Frontal cortex (tissue), 4 donors: Measurements from ENCODE around the gene FAM222A. TPM values are rescaled to one million over a fixed set of nuclear protein-coding genes. Genes with fewer than 3 reads are reported as not detected.

Experiments used
- DNase-seq, 2 donors: peaks; one replicate each; pipeline ENCODE4 v3.0.0; 2012; ENCODE audit warnings: low spot score in 2 of 2
- FAIRE-seq: peaks from 2 replicates; lab custom pipeline; 2012; peaks lifted over from hg19 to GRCh38; lab: Jason Lieb, UNC
- total RNA-seq: library from RNA; depleted of rRNA; stranded (reverse); fragments of >200 nt; gene quantifications from one replicate; pipeline ENCODE4 v1.2.3, GENCODE V29; 2014
- donor health status: control.
- donor health status: control.
- donor health status: control.

Gene FAM222A
- total RNA-seq, 1 donor from 2014 or later, result 2.9 TPM

DNA sequence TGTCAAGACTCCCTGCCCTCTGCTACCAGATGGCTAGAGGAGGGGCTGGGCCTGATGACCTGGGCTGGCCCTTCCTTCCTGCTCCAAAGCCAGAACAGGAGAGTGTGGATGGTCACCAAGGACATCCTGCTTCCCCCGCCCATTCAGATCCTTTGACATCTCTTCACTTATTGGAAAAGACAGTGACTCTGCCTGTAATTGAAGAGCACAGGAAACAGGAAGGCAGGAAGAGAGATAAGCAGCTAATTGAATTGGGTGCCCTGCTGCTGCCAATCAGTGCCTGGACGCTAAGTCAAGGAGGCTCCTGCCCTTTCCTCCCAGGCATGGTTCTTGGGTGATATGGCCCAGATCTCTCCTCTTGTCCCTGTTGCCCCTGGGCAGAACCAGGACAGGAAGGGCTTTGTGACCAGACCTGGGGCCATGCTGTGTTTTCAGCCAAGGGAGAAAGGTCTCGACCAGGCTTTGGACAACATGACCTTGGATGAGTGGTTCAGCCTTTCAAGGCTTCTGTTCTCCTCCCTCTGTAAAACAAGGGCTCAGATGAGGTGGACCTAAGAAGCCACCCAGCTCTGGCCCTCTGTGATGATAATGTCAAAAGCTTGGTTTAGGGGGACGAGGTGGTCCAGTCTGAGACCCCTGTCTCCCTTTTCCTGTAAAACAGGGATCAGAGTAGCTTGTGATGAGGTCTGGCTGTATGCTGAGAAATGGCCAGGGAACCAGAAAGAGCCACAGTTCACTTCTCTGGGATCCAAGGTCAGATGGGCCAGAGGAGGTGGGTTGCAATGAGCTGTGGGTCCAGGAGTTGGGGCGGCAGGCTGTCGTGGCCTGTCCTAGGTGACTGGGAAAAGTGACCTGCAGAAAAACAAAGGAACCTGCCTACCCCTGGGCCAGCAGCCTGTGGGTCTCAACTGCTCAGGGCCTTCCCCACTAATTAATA is 38.8 kb downstream of the FAM222A start:
- FAIRE-seq (no peak), DNase-seq (no peak)

DNA sequence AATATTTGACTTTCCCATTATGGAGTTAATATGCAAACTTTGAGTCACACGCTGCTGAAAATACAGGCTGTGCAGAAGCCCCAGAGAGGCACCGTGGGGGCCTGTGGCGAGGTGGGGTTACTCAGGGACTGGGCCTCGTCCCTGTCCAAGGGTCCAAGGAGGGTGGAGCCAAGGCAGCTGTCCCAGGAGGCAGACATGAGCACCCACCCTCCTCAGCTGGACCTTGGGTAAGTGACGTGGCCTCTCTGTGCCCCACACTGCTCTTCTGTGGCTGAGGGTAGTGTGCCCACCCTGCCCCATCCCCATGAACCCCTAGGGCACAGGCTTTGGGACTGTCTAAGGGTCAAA is 39.4 kb downstream of the FAM222A start:
- DNase-seq (no peak), FAIRE-seq (no peak)

DNA sequence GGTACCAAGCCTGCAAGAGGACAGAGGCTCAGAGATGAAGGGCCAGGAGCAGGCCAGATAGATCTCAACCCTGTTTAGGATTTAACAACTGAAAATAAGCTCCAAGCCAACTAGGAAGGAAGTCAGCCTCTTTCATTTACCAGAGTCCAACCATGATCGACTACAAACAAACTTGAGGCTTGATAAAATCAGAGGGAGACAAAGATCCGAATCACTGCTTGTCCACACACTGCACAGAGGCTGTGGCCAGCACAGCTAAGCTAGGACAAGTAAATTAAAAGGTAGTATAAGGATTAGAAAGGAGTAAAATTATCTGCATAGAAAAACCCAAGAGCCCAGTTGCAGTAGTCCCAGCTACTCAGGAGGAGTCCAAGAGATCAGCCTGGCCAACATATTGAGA is 40.3 kb downstream of the FAM222A start:
- no peak for DNase-seq
- no peak for FAIRE-seq

DNA sequence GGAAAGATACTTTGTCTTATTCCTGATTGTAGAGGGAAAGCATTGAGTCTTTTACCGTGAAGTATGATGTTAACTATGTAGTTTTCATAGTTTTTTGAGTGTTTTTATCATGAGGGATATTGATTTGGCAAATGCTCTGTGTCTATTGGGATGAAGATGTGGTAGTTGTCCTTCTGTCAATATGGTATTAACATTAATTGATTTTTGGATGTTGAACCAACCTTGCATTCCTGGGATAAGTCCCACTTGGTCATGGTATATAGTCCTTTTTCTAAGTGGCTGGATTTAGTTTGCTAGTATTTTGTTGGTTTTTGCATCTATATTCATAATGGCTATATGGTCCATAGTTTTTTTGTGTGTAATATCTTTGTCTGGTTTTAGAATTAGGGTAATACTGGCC is 42.8 kb downstream of the FAM222A start:
- no peak for FAIRE-seq
- no peak for DNase-seq

DNA sequence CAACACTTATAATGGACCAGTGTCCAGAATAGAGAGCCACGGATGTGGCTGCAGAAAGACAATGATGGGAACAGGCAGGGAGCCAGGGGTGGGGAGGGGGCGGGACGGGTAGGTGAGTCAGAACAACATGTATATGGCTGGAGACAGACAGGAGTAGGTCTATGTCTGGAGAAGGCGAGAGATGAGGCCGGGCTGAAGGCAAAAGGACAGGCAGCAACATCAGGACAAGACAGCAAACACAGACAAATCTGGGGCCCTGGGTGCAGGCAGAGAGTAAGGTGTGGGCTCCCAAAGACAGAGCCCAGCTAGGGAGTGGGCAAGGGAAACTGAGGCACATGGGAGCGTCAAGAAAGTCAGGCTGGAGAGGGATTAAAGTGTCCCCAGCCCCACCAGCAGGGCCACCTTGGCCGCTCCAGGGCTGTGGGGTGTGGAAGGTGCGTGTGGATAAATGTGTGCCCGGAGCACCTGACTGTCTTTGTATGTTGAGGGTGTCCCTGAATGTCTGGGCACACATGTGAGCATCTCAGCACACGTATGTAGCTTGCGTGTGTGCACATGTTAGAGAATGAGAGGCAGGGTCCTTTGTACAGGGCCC is 44.1 kb downstream of the FAM222A start:
- FAIRE-seq (no peak), DNase-seq (no peak)

DNA sequence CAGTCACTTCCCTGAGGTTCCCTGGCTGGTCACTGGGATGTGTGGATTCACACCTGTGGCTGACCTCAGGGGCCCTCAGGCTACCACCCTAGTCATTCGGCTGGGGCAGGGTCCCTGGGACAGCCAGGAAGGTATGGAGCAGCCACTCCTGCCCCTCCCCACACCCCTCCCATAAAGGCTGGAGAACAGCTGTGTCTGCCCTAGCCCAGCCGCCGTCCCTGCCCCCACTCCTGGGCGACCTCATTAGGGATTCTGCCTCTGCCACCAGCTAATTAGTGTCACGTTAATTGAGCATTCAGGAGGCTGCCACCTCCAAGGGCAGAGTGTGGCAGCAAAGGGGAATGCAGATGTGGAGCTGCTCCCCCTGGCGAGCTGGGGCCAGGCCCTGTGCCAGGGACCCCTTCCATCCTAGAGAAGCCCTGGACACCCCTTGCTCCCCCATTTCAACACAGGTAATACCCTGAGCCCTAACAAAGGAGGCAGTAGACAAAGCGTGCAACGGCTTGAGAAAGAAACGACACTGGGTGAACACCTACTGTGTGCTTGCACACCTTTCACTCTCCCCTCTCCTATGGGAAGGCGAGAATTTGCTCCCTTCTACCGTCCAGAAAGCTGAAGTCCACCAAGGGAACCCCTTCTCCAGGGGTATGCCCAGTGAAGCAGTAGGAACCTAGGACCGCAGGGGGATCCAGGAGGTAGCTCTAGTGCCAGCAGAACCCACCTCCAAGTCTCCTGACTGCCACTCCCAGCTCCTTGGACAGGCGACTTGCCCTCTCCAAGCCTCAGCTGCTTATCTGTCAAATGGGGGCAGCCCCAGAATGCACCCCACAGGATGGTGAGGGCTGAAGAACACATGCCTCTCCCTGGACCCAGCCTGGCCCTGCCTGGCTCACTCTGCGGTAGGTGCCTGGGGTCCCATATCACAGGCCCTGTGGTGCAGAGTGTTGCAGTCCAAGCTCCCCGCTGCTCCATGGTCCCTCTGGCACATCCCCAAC is 45.1 kb downstream of the FAM222A start:
- DNase-seq (no peak), FAIRE-seq (no peak)

DNA sequence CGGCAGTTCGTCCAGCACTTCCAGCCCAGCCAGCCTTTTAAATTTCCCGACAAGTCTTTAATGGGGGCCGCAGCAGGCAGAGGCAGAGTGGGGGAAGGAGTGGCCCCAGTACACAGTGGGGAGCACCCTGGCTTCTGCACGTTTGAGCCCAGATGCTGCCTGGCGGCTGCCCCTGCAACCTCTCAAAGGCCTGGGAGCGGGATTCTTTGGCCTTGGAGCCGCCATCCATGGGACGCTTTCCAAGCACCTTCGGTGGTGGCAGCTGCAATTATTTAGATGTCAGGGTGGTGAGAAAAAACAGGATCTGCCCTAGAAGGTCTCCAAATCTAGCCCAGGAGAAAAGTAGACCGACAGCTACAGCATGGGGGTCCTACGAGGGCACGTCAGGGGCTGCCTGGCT is 46.0 kb downstream of the FAM222A start:
- no peak for DNase-seq
- no peak for FAIRE-seq

DNA sequence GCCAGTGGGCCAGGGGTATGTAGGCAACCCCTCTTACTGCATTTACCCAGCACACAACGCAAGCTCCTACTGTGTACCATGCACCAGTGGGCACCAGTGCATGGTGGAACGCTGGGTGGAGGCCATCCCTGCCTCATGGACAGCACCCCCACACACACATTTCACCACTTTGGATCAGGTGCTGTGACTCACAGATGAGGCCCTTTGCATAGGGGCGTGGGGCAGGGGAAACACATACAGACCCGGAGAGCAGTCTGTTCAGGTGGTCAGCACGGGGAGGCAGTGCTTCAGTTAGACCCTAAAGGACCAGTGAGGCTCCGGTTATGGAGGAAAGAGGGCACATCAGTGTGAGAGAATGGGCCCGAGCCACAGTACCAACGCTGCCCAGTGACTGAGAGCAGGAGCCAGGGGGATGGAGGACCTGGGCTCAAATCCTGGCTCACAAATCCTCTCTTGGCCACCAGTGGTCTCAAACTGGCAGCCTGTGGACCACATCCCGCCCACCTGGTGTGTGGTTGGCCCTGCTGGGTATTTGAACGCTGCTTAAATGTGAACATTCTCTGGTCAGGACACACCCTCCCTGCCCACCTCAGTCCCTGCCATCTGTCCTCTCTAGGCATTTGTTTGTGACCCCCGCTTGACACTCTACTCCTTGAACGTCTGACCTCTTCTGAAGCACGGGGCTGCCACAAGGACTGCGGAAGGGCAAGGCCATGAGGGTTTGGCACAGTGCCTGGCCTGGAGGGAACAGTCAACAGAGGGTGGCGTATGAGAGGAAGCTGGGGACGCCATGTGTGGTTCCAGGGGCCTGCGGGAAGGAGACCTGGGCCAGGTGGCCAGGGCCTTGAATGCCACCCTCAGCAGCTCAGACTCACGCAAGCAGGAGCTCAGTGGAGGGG is 46.7 kb downstream of the FAM222A start:
- no peak for DNase-seq
- no peak for FAIRE-seq

DNA sequence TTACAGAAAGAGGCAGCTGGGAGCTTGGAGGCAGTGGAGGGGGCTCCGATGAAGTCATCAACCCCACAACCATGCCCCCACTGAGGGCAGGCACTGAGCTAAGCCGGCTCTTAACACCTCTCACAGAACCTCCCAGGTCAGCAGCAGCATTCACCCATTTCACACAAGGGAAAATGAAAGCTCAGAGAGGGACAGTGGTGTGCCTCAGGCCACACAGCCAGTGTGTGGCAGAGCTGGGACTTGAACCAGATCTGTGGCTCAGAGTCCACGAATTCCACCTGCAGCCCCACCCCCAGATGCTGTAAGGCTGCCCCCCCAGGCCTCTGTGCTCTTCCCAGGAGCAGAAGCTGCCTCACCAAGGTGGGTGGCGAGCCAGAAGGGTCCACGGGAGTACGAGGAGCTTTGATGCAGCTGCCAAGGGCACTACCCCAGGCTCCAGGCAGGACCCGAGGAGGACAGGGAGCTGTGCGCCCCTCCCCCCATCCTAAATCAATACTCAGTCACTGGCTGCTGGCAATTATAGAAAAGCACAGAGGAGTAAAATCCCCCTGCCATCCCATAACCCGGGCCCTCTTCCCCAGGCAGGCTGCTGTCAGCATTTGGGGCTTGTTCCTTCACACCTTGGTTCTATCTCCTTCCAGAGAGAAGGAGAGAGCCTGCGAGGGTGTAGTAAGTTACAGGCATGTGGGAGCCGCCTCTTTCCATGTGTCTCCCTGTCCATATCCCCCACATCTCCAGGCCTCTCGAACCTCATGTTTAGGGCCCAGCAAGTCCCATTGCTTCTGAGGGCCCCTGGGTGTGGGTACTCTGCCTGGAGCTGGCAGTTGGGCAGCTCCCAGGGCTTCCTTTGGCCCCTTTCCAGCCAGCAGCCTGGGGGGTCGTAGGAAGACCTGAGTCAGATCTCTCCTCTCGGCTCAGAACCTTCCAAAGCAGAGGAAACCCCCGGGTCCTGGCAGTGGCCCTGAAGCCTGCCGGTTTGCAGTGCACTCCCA is 47.6 kb downstream of the FAM222A start:
- FAIRE-seq (no peak), DNase-seq (no peak)

DNA sequence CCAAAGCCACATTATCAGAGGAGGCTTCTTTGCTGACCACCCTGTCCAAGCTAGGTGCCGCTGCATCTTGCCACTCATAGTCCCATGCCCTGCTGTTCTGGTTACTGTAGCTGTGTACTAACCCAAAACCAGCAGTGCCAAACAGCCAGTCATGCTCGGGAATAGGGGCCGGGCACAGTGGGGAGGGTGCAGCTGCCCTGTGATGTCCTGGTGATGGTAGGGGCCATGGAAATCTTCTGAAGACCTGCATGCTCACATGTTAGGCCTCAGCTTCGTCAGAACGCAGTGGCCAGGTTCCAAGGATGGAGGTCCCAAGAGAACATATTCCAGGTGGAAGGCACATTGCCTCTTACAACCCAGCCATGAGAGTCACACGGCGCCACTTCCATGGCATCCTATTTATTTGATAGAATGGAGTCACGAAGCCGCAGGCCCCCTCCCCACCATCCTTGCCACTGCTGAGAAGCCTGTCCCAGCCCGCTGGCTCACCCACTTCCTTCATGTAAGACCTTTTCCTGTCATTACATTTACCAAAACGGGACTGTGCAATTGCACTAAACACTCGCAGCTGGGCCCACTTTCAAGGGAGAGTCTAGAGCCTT is 48.5 kb downstream of the FAM222A start:
- no peak for FAIRE-seq
- no peak for DNase-seq

DNA sequence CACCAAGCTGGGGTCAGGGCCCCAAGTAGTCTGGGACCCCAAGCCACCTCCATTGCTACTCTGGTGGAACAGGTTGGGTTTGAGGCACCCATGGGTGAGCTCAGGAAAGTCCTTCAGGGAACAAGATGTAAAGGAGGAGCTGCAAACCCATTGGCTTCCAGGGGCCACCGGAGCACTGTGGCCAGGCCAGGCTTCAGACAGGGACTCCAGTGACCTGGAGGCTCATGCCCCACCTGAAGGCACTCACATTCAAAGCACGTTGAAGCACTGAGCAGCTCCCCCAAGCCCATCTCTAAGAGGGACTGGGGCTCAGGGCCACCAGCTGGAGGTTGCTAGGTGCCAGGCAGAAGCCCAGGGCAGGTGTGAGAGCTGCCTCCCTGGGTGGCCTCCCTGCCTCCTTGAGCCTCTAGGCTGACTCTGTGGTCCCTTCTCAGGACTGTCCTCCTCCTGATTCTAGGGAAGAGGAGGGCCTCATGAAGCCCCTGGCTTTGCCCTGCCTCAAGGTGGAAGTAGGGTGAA is 49.1 kb downstream of the FAM222A start:
- no peak for FAIRE-seq
- no peak for DNase-seq

DNA sequence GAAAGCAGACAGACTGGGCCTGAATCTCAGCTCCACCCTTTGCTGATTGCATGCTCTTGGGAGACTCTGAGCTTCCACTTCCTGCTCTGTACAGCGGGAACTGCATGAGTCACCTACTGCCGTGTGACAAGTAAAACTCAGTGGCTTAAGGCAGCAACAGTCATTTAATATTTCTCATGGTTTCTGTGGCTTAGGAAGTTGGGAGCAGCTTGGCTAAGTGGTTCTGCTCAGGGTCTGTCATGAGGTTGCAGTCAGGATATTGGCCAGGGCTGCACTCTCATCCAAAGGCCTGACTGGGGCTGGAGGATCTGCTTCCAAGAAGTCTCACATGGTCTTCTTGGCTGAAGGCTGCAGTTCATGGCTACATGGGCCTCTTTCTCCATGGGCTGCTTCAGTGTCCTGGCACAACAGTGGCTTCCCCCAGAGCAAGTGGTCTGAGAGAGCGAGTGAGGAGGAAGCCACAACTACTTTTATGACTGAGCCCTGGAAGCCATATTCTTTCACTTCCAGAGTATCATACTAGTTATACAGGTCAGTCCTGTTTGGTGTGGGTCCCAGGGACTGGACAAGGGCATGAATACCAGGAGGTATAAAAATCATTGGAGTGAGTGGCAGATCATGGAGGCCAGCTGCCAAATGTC is 49.7 kb downstream of the FAM222A start:
- DNase-seq (no peak), FAIRE-seq (no peak)

DNA sequence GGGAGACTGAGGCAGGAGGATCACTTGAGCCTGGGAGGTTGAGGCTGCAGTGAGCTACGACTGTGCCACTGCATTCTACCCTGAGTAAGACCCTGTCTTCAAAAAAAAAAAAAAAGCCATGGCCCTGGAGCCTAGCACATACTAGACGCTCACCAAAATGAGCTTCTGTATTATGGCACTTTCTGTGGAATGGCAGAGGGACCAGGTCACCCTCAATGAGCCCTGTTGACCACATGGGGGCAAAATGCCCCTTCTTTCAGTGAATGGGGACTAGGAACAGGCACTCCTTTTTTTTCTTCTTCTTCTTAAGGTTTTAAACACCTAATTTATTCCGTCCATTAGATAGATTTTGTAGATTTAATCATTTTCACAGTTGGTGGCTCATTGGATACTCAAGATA is 50.5 kb downstream of the FAM222A start:
- FAIRE-seq (no peak), DNase-seq (no peak)

DNA sequence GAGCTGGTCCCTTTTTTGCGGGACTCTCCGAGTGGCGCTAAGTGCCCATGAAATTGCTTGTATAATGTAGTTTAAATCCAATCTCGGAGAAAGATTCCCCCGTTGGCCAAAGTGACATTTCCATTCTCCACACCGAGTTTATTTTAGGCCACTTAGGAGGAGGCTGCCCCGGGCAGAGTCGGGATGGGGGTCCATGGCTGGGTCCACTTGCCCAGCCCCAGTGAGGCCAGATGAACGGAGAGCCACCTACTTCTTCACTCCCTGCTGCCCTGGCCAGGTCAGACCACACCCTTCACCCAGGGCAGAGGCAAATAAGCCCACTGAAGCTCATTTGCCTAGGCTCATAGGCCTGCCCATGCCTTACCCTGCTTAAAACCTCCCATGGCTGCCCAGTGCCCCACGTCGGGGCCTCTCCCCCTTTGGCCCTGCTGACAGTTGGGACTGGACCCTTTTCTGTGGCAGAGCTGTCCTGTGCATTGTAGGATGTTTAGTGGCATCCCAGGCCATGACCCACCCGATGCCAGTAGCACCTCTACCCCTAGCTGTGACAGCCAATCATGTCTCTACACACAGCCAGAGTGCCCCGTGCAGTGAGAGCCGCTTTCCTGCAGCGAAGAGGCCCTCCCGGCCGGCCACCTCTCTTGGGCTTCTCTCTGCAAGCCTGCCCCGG is 51.3 kb downstream of the FAM222A start:
- no peak for DNase-seq
- no peak for FAIRE-seq

DNA sequence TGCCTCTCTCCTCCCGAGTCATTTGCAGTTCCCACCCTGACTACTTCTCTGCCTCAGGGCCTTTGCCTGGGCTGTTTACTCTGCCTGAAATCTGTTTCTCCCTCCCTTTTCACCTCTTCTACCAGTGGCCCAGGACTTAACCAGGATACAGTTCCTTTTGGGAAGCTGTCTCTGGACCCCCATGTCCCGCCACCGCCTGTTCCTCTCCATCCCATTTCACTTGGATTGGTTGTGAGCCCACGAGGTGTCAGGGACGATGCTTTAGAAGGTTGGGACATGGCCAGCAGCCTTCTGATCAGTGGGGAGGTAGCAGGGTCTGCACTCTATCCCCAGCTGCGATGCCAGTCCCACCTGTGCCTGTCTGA is 51.8 kb downstream of the FAM222A start:
- DNase-seq, result no peak
- no peak for FAIRE-seq

DNA sequence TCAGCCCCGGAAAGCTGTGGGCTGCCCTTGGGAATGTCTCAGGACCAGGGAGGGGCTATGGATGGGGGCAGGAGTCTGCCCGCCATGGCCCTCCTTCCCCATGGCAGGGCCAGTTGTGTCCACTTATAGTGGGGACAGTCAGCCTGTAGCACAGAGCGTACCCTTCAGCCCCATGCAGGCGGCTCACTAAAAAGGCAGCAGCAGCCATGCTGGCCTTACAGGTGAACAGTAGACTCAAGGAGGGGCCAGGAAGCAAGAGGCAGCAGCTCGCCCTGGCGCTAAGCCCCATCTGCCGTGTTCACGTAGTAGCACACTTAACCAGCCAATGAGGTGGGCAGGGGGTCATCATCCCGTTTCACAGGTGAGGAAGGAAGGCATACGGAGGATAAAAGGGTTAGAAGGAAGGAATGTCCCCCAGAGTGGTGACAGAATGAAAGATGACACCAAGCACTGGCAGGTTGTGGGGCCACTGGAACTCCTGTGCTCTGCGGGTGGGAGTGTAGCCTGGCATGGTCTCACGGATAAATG is 52.7 kb downstream of the FAM222A start:
- FAIRE-seq (no peak), DNase-seq (no peak)
